ENCODE data around the gene CHRNE.

DNA sequence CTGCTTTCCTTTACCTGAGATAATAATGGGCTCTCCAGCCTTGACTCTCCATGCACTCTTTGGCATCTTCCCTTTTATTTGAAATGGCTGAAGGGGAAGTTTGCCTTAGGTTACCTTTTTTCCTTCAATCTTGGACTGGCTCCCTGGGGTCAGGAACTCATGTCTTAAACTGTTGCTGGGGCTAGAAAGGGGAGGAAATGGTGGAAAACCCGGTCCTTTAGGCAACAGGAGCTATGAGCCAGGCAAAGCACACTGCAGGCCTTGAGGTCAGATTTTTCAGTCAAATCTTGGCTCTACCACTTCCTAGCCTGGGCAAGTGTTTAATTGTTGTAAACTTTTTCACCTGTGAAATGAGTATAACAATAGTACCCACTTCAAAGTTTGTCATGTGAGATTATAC lies 39.6 kb downstream of the CHRNE start:
- TF ChIP-seq DR1 (CRISPR knock-in tag; IDR thresholded peaks at IDR 0.05) (no peak), FOXK2 (IDR thresholded peaks at IDR 0.05) (no peak), RXRB (CRISPR knock-in tag; IDR thresholded peaks at IDR 0.05; ENCODE audit: borderline replicate concordance) (no peak), ZNF121 (CRISPR knock-in tag; IDR thresholded peaks at IDR 0.05) (no peak)
- TF ChIP-seq, protein P1, sequence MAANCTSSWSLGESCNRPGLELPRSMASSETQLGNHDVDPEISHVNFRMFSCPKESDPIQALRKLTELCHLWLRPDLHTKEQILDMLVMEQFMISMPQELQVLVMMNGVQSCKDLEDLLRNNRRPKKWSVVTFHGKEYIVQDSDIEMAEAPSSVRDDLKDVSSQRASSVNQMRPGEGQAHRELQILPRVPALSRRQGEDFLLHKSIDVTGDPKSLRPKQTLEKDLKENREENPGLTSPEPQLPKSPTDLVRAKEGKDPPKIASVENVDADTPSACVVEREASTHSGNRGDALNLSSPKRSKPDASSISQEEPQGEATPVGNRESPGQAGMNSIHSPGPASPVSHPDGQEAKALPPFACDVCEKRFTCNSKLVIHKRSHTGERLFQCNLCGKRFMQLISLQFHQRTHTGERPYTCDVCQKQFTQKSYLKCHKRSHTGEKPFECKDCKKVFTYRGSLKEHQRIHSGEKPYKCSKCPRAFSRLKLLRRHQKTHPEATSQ (CRISPR knock-in tag; IDR thresholded peaks at IDR 0.05; ENCODE audit: borderline replicate concordance), result no peak
- TF ChIP-seq, protein P2, sequence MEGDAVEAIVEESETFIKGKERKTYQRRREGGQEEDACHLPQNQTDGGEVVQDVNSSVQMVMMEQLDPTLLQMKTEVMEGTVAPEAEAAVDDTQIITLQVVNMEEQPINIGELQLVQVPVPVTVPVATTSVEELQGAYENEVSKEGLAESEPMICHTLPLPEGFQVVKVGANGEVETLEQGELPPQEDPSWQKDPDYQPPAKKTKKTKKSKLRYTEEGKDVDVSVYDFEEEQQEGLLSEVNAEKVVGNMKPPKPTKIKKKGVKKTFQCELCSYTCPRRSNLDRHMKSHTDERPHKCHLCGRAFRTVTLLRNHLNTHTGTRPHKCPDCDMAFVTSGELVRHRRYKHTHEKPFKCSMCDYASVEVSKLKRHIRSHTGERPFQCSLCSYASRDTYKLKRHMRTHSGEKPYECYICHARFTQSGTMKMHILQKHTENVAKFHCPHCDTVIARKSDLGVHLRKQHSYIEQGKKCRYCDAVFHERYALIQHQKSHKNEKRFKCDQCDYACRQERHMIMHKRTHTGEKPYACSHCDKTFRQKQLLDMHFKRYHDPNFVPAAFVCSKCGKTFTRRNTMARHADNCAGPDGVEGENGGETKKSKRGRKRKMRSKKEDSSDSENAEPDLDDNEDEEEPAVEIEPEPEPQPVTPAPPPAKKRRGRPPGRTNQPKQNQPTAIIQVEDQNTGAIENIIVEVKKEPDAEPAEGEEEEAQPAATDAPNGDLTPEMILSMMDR (CRISPR knock-in tag; IDR thresholded peaks at IDR 0.05), result no peak
